GM23248 (cell line): ENCODE results near the gene ARHGEF7. TPM values are rescaled to one million over a fixed set of nuclear protein-coding genes. Genes with fewer than 3 reads are reported as not detected.

Source experiments
- DNase-seq: peaks from one replicate; pipeline ENCODE4 v3.0.0-alpha.2; 2015
- H2AFZ ChIP-seq: fragments of 200-600 bp; sonication (generic); 2 replicates; pipeline ENCODE4 v1.6.1; 2016; ENCODE audit warnings: antibody characterized with exemption
- H3F3A ChIP-seq: fragments of 200-600 bp; sonication (generic); 2 replicates; pipeline ENCODE4 v1.6.1; 2016; ENCODE audit warnings: mild to moderate bottlenecking, antibody characterized with exemption, mixed run types; ENCODE audit not compliant: insufficient read depth
- H3K27ac ChIP-seq: fragments of 200-600 bp; sonication (generic); 2 replicates; pipeline ENCODE4 v1.5.1; 2016; ENCODE audit warnings: mild to moderate bottlenecking
- H3K27me3 ChIP-seq: fragments of 200-600 bp; sonication (generic); replicated peaks from 2 replicates; pipeline ENCODE4 v1.6.1; 2016; ENCODE audit warnings: mild to moderate bottlenecking; ENCODE audit not compliant: insufficient read depth
- H3K36me3 ChIP-seq: fragments of 200-600 bp; sonication (generic); 2 replicates; pipeline ENCODE4 v1.6.1; 2016; ENCODE audit warnings: low read depth, mild to moderate bottlenecking
- H3K4me1 ChIP-seq: fragments of 200-600 bp; sonication (generic); 2 replicates; pipeline ENCODE4 v1.6.1; 2016; ENCODE audit warnings: mild to moderate bottlenecking; ENCODE audit not compliant: insufficient read depth
- H3K4me2 ChIP-seq: fragments of 200-600 bp; sonication (generic); one replicate; pipeline ENCODE4 v1.6.1; 2016; ENCODE audit warnings: mild to moderate bottlenecking; ENCODE audit not compliant: unreplicated experiment
- H3K4me3 ChIP-seq: fragments of 200-600 bp; sonication (generic); 2 replicates; pipeline ENCODE4 v1.5.1; 2016; ENCODE audit warnings: mild to moderate bottlenecking
- H3K79me2 ChIP-seq: fragments of 200-600 bp; sonication (generic); 2 replicates; pipeline ENCODE4 v1.6.1; 2016; ENCODE audit warnings: mild to moderate bottlenecking; ENCODE audit not compliant: insufficient read depth
- H3K9ac ChIP-seq: fragments of 200-600 bp; sonication (generic); 2 replicates; pipeline ENCODE4 v1.6.1; 2016; ENCODE audit warnings: mild to moderate bottlenecking
- H3K9me2 ChIP-seq: fragments of 200-600 bp; sonication (generic); 2 replicates; pipeline ENCODE4 v1.6.1; 2016; ENCODE audit warnings: mixed run types, mild to moderate bottlenecking, moderate library complexity; ENCODE audit not compliant: insufficient read depth
- H3K9me3 ChIP-seq: fragments of 200-600 bp; sonication (generic); one replicate; pipeline ENCODE4 v1.6.1; 2017; ENCODE audit warnings: low read depth
- H4K20me1 ChIP-seq: fragments of 200-600 bp; sonication (generic); 2 replicates; pipeline ENCODE4 v1.6.0; 2016; ENCODE audit not compliant: insufficient read depth
- EZH2 ChIP-seq: fragments of 200-600 bp; sonication (generic); IDR thresholded peaks from 2 replicates; pipeline ENCODE4 v1.6.1; 2018; ENCODE audit warnings: antibody characterized with exemption, mild to moderate bottlenecking; ENCODE audit not compliant: insufficient read depth, poor library complexity, severe bottlenecking
- EZH2phosphoT487 ChIP-seq: fragments of 200-600 bp; sonication (generic); IDR thresholded peaks from 2 replicates; pipeline ENCODE4 v1.6.1; 2018; ENCODE audit warnings: antibody characterized with exemption, moderate library complexity, mild to moderate bottlenecking, low read depth; ENCODE audit not compliant: insufficient read depth
- whole genome bisulfite sequencing, 2 experiments: methylation state at CpG; one replicate each; pipeline ENCODE4 v1.1.6; 2015 to 2017; ENCODE audit warnings: low lambda C conversion rate in 2 of 2, low coverage in 1 of 2; ENCODE audit errors: missing lambda C conversion rate in 2 of 2; 5-methylcytosine and 5-hydroxymethylcytosine counted together
- in situ Hi-C: fragments of 300-500 bp; cut with MboI; formaldehyde crosslinking; loops from 2 replicates; pipeline ENCODE4 v1.15.0; 2020
- polyA plus RNA-seq: library from polyadenylated mRNA; unstranded; fragments of >200 nt; fragmentation: Nextera tagmentation; extraction: Ambion mirVana; gene quantifications from 2 replicates; pipeline ENCODE4 v1.2.1, GENCODE V29; 2016
- total RNA-seq: library from RNA; depleted of rRNA; stranded (reverse); fragments of >200 nt; shearing (Covaris generic); gene quantifications from 2 replicates; pipeline ENCODE4 v1.2.3, GENCODE V29; 2014

Gene ARHGEF7
- total and polyA plus RNA-seq, 2 experiments from 2014 or later: 19.0 to 23.0 TPM

DNA sequence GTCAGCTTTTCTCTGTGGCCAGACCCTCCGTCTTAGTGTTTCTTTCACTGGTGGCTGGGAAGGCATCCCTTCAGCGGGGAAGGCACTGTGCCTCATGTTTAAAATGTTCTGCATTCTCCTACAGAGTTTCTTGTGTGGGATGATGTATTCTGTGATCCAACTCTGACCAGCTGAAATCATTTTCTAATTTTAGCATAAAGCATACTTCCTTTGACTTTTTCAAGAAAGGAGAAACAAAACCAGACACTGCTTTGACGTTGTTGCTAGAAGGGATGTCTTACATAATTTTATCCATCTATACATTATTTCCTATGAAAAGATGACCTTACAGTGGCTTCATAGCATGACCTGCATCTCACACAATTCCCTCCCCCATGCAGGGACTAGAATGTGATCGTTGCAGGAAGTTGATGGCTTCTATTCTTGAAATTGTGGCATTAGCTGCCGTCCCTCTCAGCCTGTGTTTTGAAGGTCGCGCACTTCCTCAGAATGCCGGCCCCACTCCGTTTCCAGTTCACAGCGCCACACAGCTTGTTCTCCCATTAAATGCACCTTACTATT is 166.7 kb downstream of the ARHGEF7 start:
- no peak overlapping the region for H3K4me3 ChIP-seq
- H3K4me1 ChIP-seq: peaks cover 25% of the 10 kb centered on the region
- H3K9me3 ChIP-seq: no peaks in the 10 kb centered on the region
- TF ChIP-seq EZH2 (no peak), EZH2phosphoT487 (no peak)
- peak overlapping the region; percentile 71 for H3K27ac ChIP-seq
- no peaks in the 10 kb centered on the region for H4K20me1 ChIP-seq
- in situ Hi-C loops: no loop called here
- H3K9ac ChIP-seq: peak overlapping the region; percentile 28
- H3K9me2 ChIP-seq: no peaks in the 10 kb centered on the region
- DNase-seq: peak; percentile 63
- 65 to 68% methylated on average over 10 of the region's 10 CpGs for WGBS, 2 experiments
- peak overlapping the region; percentile 69 for H3K4me2 ChIP-seq
- no peaks in the 10 kb centered on the region for H3K27me3 ChIP-seq
- peaks cover 28% of the 10 kb centered on the region for H3F3A ChIP-seq
- H2AFZ ChIP-seq: no peak overlapping the region
- H3K79me2 ChIP-seq: peaks cover 26% of the 10 kb centered on the region
- peaks cover 20% of the 10 kb centered on the region for H3K36me3 ChIP-seq

DNA sequence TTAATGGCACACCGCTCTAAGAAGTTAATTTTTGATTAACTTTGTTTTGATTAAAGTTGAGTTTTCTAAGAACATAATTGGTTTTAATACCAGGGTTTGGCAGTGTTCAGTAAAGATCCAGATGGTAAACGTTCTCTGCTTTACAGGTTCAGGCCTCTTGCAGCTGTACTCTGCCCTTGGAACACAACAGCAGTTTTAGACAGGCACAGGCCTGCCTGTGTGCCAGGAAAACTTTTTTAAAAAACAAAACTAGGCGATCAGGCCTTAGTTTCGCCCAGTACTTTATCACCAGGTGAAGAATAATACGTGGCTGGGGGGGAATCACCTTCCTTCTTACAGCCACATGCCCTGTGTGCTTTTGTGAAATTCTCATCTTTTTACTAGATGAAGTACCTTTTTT is 167.3 kb downstream of the ARHGEF7 start:
- WGBS, 2 experiments: 82 to 87% methylated on average over 5 of the region's 5 CpGs
- H3K4me2 ChIP-seq: no peak overlapping the region
- H3K79me2 ChIP-seq: peaks cover 26% of the 10 kb centered on the region
- peaks cover 28% of the 10 kb centered on the region for H3F3A ChIP-seq
- no peak for TF ChIP-seq EZH2
- TF ChIP-seq EZH2phosphoT487: no peak
- in situ Hi-C loops: no loop called here
- no peak for DNase-seq
- H3K9me3 ChIP-seq: no peaks in the 10 kb centered on the region
- H3K9ac ChIP-seq: no peak overlapping the region
- H4K20me1 ChIP-seq: no peaks in the 10 kb centered on the region
- H3K4me3 ChIP-seq: no peak overlapping the region
- no peaks in the 10 kb centered on the region for H3K9me2 ChIP-seq
- peaks cover 14% of the 10 kb centered on the region; the same call in 1 of the 2 replicates for H3K36me3 ChIP-seq
- H3K27ac ChIP-seq: peak overlapping the region; percentile 71
- H3K27me3 ChIP-seq: no peaks in the 10 kb centered on the region
- H3K4me1 ChIP-seq: peaks cover 25% of the 10 kb centered on the region
- H2AFZ ChIP-seq: no peak overlapping the region

DNA sequence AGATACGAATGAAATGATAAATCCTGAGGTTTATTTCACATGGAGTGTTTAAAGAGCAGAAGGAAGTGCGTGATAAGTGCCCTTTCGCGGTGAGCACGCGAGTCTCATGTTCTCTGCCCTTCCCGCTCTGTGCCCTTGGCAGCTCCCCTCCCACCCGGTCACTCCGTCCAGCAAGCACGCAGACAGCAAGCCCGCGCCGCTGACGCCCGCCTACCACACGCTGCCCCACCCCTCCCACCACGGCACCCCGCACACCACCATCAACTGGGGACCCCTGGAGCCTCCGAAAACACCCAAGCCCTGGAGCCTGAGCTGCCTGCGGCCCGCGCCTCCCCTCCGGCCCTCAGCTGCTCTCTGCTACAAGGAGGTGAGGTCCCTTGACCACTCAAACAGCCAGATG is 167.9 kb downstream of the ARHGEF7 start:
- H3F3A ChIP-seq: peaks cover 28% of the 10 kb centered on the region
- no peak overlapping the region for H3K4me3 ChIP-seq
- no peaks in the 10 kb centered on the region for H4K20me1 ChIP-seq
- no peaks in the 10 kb centered on the region for H3K9me3 ChIP-seq
- 97 to 100% methylated on average over 19 to 23 of the region's 23 CpGs for WGBS, 2 experiments
- TF ChIP-seq EZH2 (no peak), EZH2phosphoT487 (no peak)
- no peak overlapping the region for H3K4me2 ChIP-seq
- DNase-seq: no peak
- H3K9me2 ChIP-seq: no peaks in the 10 kb centered on the region
- no peak overlapping the region for H2AFZ ChIP-seq
- no peaks in the 10 kb centered on the region for H3K27me3 ChIP-seq
- H3K36me3 ChIP-seq: peaks cover 10% of the 10 kb centered on the region; the same call in 1 of the 2 replicates
- H3K79me2 ChIP-seq: peaks cover 26% of the 10 kb centered on the region
- H3K4me1 ChIP-seq: peaks cover 25% of the 10 kb centered on the region
- in situ Hi-C loops: no loop called here
- no peak overlapping the region for H3K9ac ChIP-seq
- H3K27ac ChIP-seq: no peak overlapping the region

DNA sequence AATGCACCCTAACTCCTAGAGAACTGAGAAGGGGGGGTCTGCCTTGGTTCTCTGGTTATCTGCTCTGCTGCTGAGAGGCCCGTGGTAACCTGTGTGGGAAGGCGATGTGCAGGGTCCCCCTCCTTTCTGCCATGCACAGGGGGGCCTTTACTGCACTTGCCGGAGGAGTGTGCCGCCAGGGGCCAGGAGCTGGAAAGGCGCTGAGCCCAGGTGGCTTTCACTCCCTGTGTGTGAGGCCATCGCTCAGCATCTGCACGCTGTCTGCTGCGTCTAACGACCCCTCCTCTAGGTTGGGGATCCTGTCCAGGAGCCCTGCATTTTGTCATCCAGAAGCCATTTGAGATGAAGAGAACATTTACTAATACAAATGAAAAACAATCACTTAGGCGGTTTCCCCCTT is 168.3 kb downstream of the ARHGEF7 start:
- H3K4me1 ChIP-seq: peaks cover 25% of the 10 kb centered on the region
- in situ Hi-C loops: no loop called here
- peaks cover 25% of the 10 kb centered on the region for H3K79me2 ChIP-seq
- no peak overlapping the region for H3K4me3 ChIP-seq
- DNase-seq: no peak
- no peak overlapping the region for H3K9ac ChIP-seq
- no peaks in the 10 kb centered on the region for H4K20me1 ChIP-seq
- no peaks in the 10 kb centered on the region for H3K9me2 ChIP-seq
- H3K36me3 ChIP-seq: peaks cover 10% of the 10 kb centered on the region; the same call in 1 of the 2 replicates
- WGBS, 2 experiments: 87 to 91% methylated on average over 10 of the region's 10 CpGs
- H3K27me3 ChIP-seq: no peaks in the 10 kb centered on the region
- peaks cover 28% of the 10 kb centered on the region for H3F3A ChIP-seq
- no peak overlapping the region for H2AFZ ChIP-seq
- H3K4me2 ChIP-seq: no peak overlapping the region
- no peak for TF ChIP-seq EZH2
- TF ChIP-seq EZH2phosphoT487: no peak
- H3K27ac ChIP-seq: no peak overlapping the region
- H3K9me3 ChIP-seq: no peaks in the 10 kb centered on the region

DNA sequence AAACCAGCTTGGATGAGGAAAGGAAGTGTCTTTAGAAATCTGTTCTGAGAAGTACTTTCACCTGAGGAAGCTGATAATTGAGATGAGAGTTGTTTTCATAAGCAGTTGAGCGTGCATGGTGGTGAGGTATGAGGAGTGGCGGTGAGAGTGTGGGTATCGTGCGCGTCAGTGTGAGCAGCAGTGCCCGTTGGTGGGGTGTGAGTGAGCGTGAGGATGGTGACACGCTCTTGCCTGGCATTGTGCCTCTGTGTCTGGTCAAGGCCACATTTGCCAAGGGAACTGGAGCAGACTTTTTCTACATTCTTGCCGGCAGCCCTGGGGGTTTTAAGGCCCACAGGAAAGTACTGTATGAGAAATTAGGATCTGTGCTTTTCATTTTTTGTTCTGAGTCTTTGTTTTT is 168.9 kb downstream of the ARHGEF7 start:
- 74% methylated on average over 9 of the region's 9 CpGs for WGBS, 2 experiments
- H3K4me2 ChIP-seq: no peak overlapping the region
- TF ChIP-seq EZH2phosphoT487: no peak
- no peak for TF ChIP-seq EZH2
- H3K4me3 ChIP-seq: no peak overlapping the region
- peaks cover 11% of the 10 kb centered on the region; the same call in 1 of the 2 replicates for H3K36me3 ChIP-seq
- no peak overlapping the region for H3K9ac ChIP-seq
- no peaks in the 10 kb centered on the region for H4K20me1 ChIP-seq
- H2AFZ ChIP-seq: no peak overlapping the region
- H3K9me3 ChIP-seq: no peaks in the 10 kb centered on the region
- no peaks in the 10 kb centered on the region for H3K9me2 ChIP-seq
- H3K4me1 ChIP-seq: peaks cover 25% of the 10 kb centered on the region
- peaks cover 28% of the 10 kb centered on the region for H3F3A ChIP-seq
- H3K27ac ChIP-seq: no peak overlapping the region
- in situ Hi-C loops: no loop called here
- H3K79me2 ChIP-seq: peaks cover 19% of the 10 kb centered on the region
- no peaks in the 10 kb centered on the region for H3K27me3 ChIP-seq
- no peak for DNase-seq
